Liver (tissue), 3 donors: ENCODE measurements around the gene PVRIG.

ENCODE experiments used
- FOXA1 ChIP-seq: IDR thresholded peaks from 2 replicates; pipeline ENCODE4 v1.6.1; 2016; ENCODE audit warnings: antibody characterized with exemption
- GABPA ChIP-seq, 2 donors: IDR thresholded peaks in 1 of 2; conservative IDR thresholded peaks in 1 of 2; 2 replicates each; pipeline ENCODE4 v1.6.1; 2016; ENCODE audit warnings: antibody characterized with exemption in 2 of 2, mild to moderate bottlenecking in 1 of 2, moderate library complexity in 1 of 2
- JUND ChIP-seq, 2 donors: IDR thresholded peaks; 2 replicates each; pipeline ENCODE4 v1.6.1; 2016; ENCODE audit warnings: antibody characterized with exemption in 2 of 2
- MAX ChIP-seq: IDR thresholded peaks from 2 replicates; pipeline ENCODE4 v1.6.1; 2016; ENCODE audit warnings: antibody characterized with exemption
- RXRA ChIP-seq, 2 donors: IDR thresholded peaks; 2 replicates each; pipeline ENCODE4 v1.6.1; 2017 to 2018; ENCODE audit warnings: antibody characterized with exemption in 2 of 2, mild to moderate bottlenecking in 1 of 2
- TF ChIP-seq, protein P1 (sequence below): fragments of 150-350 bp; IDR thresholded peaks from 2 replicates; pipeline ENCODE4 v1.5.1; 2017; ENCODE audit warnings: improper control_type of control experiment, low read depth, low read length; ENCODE audit not compliant: missing input control
- TF ChIP-seq, protein P2 (sequence below): IDR thresholded peaks from 2 replicates; pipeline ENCODE4 v1.6.1; 2016; ENCODE audit warnings: antibody characterized with exemption
- donor health status: healthy.
- donor health status: healthy.

GRCh38 chr7:100175296-100175935 lies 44.3 kb upstream of the PVRIG start:
- no peak for TF ChIP-seq MAX
- TF ChIP-seq, protein P1, sequence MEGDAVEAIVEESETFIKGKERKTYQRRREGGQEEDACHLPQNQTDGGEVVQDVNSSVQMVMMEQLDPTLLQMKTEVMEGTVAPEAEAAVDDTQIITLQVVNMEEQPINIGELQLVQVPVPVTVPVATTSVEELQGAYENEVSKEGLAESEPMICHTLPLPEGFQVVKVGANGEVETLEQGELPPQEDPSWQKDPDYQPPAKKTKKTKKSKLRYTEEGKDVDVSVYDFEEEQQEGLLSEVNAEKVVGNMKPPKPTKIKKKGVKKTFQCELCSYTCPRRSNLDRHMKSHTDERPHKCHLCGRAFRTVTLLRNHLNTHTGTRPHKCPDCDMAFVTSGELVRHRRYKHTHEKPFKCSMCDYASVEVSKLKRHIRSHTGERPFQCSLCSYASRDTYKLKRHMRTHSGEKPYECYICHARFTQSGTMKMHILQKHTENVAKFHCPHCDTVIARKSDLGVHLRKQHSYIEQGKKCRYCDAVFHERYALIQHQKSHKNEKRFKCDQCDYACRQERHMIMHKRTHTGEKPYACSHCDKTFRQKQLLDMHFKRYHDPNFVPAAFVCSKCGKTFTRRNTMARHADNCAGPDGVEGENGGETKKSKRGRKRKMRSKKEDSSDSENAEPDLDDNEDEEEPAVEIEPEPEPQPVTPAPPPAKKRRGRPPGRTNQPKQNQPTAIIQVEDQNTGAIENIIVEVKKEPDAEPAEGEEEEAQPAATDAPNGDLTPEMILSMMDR = no peak
- TF ChIP-seq JUND (IDR thresholded peaks at IDR 0.05) = no peak
- TF ChIP-seq GABPA (IDR thresholded peaks at IDR 0.05 in 1 of 2, conservative IDR thresholded peaks at IDR 0.05 in 1 of 2) = no peak
- TF ChIP-seq RXRA (IDR thresholded peaks at IDR 0.05) = no peak
- TF ChIP-seq, protein P2, sequence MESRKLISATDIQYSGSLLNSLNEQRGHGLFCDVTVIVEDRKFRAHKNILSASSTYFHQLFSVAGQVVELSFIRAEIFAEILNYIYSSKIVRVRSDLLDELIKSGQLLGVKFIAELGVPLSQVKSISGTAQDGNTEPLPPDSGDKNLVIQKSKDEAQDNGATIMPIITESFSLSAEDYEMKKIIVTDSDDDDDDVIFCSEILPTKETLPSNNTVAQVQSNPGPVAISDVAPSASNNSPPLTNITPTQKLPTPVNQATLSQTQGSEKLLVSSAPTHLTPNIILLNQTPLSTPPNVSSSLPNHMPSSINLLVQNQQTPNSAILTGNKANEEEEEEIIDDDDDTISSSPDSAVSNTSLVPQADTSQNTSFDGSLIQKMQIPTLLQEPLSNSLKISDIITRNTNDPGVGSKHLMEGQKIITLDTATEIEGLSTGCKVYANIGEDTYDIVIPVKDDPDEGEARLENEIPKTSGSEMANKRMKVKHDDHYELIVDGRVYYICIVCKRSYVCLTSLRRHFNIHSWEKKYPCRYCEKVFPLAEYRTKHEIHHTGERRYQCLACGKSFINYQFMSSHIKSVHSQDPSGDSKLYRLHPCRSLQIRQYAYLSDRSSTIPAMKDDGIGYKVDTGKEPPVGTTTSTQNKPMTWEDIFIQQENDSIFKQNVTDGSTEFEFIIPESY = no peak
- no peak for TF ChIP-seq FOXA1
